Measurements from ENCODE around the gene SH3RF1. TPM values are rescaled to one million over a fixed set of nuclear protein-coding genes. Genes with fewer than 3 reads are reported as not detected.

The SH3RF1 gene
- total and polyA plus RNA-seq, 2 of the 8 experiments (the other 6 are each of a cell fraction or from before 2014, with no cell fraction given), result 6.9 to 15.1 TPM

- no peak overlapping the region for H3K18ac ChIP-seq (ENCODE audit: extremely low read depth, low read length)
- no peak overlapping the region for H2BK120ac ChIP-seq (replicated peaks; ENCODE audit: low read depth, low read length)
- no peak overlapping the region for H3K4me2 ChIP-seq (ENCODE audit: insufficient read depth in 1 of 2, low read depth in 2 of 2, low read length in 2 of 2)
- POLR2A ChIA-PET (ENCODE audit: partially characterized antibody), result no interaction called here
- H3K23ac ChIP-seq (ENCODE audit: insufficient read length), result no peak overlapping the region
- H4K91ac ChIP-seq (replicated peaks; ENCODE audit: insufficient read length, low read length), result no peak overlapping the region
- 41% methylated on average over 2 of the region's 2 CpGs; no CpG with 5 or more reads in 1 of the 2 experiments for WGBS, 2 experiments (ENCODE audit: extremely low coverage in 1 of 2, insufficient coverage in 1 of 2, insufficient read length in 1 of 2, insufficient replicate concordance in 2 of 2, low coverage in 1 of 2, low lambda C conversion rate in 2 of 2, missing lambda C conversion rate in 1 of 2)
- no peak overlapping the region for H3K9ac ChIP-seq (replicated peaks in 1 of 4; ENCODE audit: extremely low read depth in 1 of 4, low read depth in 3 of 4, low read length in 3 of 4)
- H3K27ac ChIP-seq (ENCODE audit: low read depth, low read length), result no peak overlapping the region
- no peaks in the 10 kb centered on the region for H3K36me3 ChIP-seq (ENCODE audit: control insufficient read depth in 2 of 4, insufficient read depth in 4 of 4, low read length in 3 of 4)
- H2BK12ac ChIP-seq (ENCODE audit: low read depth, low read length), result no peak overlapping the region
- H3K4ac ChIP-seq (replicated peaks; ENCODE audit: insufficient read length, low read depth, low read length), result no peak overlapping the region
- H2BK15ac ChIP-seq (ENCODE audit: low read length), result no peak overlapping the region
- no peaks in the 10 kb centered on the region for H3K79me2 ChIP-seq (ENCODE audit: control insufficient read depth in 1 of 2, insufficient read depth in 2 of 2, low read length in 2 of 2)
- H3K23me2 ChIP-seq (ENCODE audit: low read depth, low read length), result peaks cover 5% of the 10 kb centered on the region; the same call in 1 of the 2 replicates
- CTCF ChIA-PET (ENCODE audit: partially characterized antibody), result no interaction called here
- FAIRE-seq, result no peak
- H2BK5ac ChIP-seq (ENCODE audit: low read depth, low read length), result no peak overlapping the region; the same call in 1 of the 2 replicates
- H3K4me1 ChIP-seq (replicated peaks in 1 of 4; ENCODE audit: control insufficient read depth in 3 of 4, insufficient read depth in 4 of 4, low read length in 3 of 4), result peaks cover 0 to 4% (median 0%) of the 10 kb centered on the region in 4 experiments; a peak in 1 of 7 replicates
- no peak for DNase-seq (ENCODE audit: low read depth in 1 of 2, low spot score in 2 of 2)
- H2BK20ac ChIP-seq (ENCODE audit: low read length), result no peak overlapping the region
- no peaks in the 10 kb centered on the region; a peak in 2 of 7 replicates for H3K27me3 ChIP-seq (replicated peaks in 1 of 4; ENCODE audit: control insufficient read depth in 3 of 4, extremely low read depth in 1 of 4, insufficient read depth in 3 of 4, low read length in 3 of 4)
- H3K79me1 ChIP-seq (ENCODE audit: low read depth, low read length), result no peaks in the 10 kb centered on the region
- H3K4me3 ChIP-seq (ENCODE audit: extremely low read depth in 1 of 4, insufficient read depth in 2 of 4, low read depth in 3 of 4, low read length in 4 of 4), result no peak overlapping the region
- H3K56ac ChIP-seq (replicated peaks; ENCODE audit: insufficient read length, low read depth, low read length), result no peak overlapping the region
- H2AK5ac ChIP-seq (ENCODE audit: low read depth, low read length), result no peak overlapping the region
- no peak overlapping the region for H2AFZ ChIP-seq (ENCODE audit: low read length)
- no peaks in the 10 kb centered on the region for H4K20me1 ChIP-seq (replicated peaks in 1 of 2; ENCODE audit: control insufficient read depth in 1 of 2, insufficient read depth in 2 of 2, low read length in 2 of 2)
- no peak overlapping the region for H3K14ac ChIP-seq (ENCODE audit: insufficient read length)
- H4K8ac ChIP-seq (ENCODE audit: extremely low read depth, insufficient read depth, low read length), result no peak overlapping the region
- no peak overlapping the region for H4K5ac ChIP-seq (ENCODE audit: insufficient read length, low read depth, low read length)
- no peaks in the 10 kb centered on the region for H3K9me3 ChIP-seq (ENCODE audit: insufficient read depth in 2 of 2, low read depth in 1 of 2, low read length in 1 of 2)
- no peak for TF ChIP-seq FOSL1 (IDR thresholded peaks at IDR 0.05; ENCODE audit: insufficient read depth, low read depth, low read length)
- TF ChIP-seq RBBP5 (IDR thresholded peaks at IDR 0.05; ENCODE audit: borderline replicate concordance, low read depth, low read length), result no peak
- TF ChIP-seq KDM4A (IDR thresholded peaks at IDR 0.05; ENCODE audit: low read depth, low read length, severe bottlenecking), result no peak
- TF ChIP-seq CBX5 (IDR thresholded peaks at IDR 0.05; ENCODE audit: low read depth, low read length), result no peak
Observed at GRCh38 chr4:169275180-169275579, 4.4 kb upstream of the SH3RF1 start.
